ENCODE data around the gene SMIM12.

The SMIM12 gene

DNA sequence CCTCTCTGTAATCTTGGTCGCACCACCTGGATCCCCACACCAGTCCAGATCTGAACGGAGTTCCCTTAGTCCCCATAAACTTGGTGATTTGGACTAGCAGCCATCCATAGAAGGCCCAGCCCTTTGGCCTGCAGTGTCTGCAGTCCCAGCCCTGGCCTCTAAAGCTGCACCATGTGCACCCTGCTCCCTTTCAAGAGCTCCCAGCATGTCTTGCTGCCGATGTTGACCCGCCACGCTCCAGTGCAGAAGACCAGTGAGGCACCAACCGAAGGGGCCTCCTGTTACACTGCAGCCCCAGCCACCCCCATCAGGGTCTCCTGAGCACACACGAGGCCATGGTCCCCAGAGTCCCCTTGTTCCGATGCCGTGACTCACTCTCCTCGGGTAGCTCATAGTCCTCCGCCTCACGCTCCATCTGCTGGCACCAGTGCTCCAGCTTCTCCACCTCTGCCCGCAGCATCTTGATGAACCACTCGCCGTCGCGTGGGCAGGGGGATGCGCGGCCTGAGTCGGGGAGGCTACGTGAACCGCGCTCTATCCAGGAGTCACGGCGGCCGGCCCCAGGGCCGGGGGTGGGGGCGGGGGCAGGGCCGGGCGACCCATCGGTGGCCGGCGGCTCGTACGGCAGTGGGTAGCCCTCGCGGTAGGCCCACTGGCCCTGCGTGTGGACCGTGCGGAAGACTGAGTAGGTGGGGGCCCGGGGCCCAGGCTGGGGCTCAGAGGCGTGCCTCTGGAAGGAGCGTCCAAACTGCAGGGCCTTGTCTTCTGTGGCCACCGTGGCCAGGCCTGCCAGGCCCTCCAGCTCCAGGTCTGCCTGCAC is 8.9 kb upstream of the SMIM12 start:
- TF ChIP-seq JUND (IDR thresholded peaks at IDR 0.05; ENCODE audit: low read depth): no peak
- DNase-seq (ENCODE audit: low read depth in 1 of 2, low spot score in 1 of 2): no peak
- in situ Hi-C loops (cut with HindIII; ENCODE audit: low pct_unique_long_range_greater_than_20kb, low sequenced_read_pairs): no loop called here

DNA sequence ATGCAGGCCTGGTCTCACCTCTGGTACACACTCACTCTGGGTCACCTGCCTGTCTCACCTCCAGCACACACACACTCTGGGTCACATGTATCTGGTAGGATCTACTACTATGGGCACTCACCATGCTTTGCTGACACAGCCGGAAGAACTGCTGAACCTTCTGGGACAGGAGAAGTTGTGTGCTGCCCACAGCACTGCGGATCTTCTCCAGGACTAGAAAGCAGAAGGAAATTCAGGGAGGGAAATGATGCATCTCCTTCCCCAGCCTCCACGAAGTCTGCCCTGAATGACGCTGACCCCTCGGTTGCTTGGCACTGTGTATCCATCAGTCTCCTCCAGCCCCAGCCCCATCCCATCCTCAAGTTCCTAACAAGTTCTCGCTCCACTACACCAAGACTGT is 7.9 kb upstream of the SMIM12 start:
- TF ChIP-seq JUND (IDR thresholded peaks at IDR 0.05; ENCODE audit: low read depth): no peak
- in situ Hi-C loops (cut with HindIII; ENCODE audit: low pct_unique_long_range_greater_than_20kb, low sequenced_read_pairs): no loop called here

DNA sequence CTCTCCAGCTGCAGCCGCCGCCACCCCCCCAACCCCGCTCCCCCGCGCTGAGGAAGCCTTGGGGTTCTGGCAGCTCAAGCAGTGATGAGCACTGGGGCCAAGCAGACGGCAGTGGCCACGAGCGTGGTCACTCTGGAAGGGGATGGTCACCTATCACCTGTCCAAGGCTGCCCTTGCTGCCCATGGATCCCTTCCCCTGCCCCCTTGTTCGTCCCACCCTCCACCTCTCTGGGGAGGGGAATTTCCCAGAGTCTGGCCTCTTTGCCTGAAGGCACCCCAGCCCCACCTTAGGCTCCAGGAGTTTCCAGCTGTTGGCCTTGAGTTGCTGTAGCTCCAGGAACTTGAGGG is 7.2 kb upstream of the SMIM12 start:
- in situ Hi-C loops (cut with HindIII; ENCODE audit: low pct_unique_long_range_greater_than_20kb, low sequenced_read_pairs): no loop called here
- no peak for TF ChIP-seq JUND (IDR thresholded peaks at IDR 0.05; ENCODE audit: low read depth)
- DNase-seq (ENCODE audit: low read depth in 1 of 2, low spot score in 1 of 2): no peak

More for the DNA sequence above, 7.9 kb upstream of the SMIM12 start:
- DNase-seq (ENCODE audit: low read depth in 1 of 2, low spot score in 1 of 2): no peak

GRCh38 chr1:34865981-34866761 is 6.6 kb upstream of the SMIM12 start:
- no peak for TF ChIP-seq JUND (IDR thresholded peaks at IDR 0.05; ENCODE audit: low read depth)
- peak; percentile 56 to 71 for DNase-seq (ENCODE audit: low read depth in 1 of 2, low spot score in 1 of 2)
- in situ Hi-C loops (cut with HindIII; ENCODE audit: low pct_unique_long_range_greater_than_20kb, low sequenced_read_pairs): no loop called here

DNA sequence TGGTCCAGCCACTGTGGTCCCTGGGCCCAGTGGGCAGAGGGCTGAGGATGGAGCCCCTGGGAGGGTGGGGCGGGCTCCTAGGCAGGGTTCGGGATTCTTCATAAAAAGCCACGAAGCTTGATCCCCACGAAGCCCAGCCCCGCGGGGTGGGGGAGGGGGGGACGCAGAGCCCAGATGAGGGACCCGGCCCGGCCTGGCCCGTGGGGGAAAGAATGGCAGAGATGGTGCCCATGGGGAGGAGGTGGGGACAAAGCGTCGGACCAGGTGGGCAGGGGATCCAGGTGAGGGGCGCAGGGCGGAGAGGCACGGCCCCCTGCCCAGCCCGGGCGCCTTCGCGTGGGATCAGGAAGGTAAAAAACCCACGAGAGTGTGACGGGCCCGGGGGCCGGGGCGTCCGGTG is 6.0 kb upstream of the SMIM12 start:
- TF ChIP-seq JUND (IDR thresholded peaks at IDR 0.05; ENCODE audit: low read depth): no peak
- in situ Hi-C loops (cut with HindIII; ENCODE audit: low pct_unique_long_range_greater_than_20kb, low sequenced_read_pairs): no loop called here
- DNase-seq (ENCODE audit: low read depth in 1 of 2, low spot score in 1 of 2): no peak

- TF ChIP-seq JUND (IDR thresholded peaks at IDR 0.05; ENCODE audit: low read depth): no peak
- in situ Hi-C loops (cut with HindIII; ENCODE audit: low pct_unique_long_range_greater_than_20kb, low sequenced_read_pairs): no loop called here
- no peak for DNase-seq (ENCODE audit: low read depth in 1 of 2, low spot score in 1 of 2)
Observed at GRCh38 chr1:34864759-34865158, 5.2 kb upstream of the SMIM12 start.

DNA sequence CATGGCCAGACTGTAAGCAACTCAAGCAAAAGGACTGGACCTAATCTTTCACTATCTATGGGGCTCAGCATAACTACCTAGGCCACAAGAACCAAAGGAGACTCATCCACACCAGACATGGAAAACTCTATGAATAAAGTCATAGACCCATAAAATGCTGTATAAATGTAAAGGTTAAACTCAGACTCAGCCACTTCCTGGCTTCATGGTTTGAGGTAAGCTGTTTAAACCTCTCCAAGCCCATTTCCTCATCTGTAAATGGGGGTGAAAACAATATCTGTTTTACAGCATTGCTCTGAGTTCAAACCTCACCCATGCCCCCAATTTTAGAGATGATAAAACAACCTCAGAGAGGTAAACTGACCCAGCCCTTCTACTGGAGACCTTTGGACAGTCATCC is 4.0 kb upstream of the SMIM12 start:
- DNase-seq (ENCODE audit: low read depth in 1 of 2, low spot score in 1 of 2): no peak
- no peak for TF ChIP-seq JUND (IDR thresholded peaks at IDR 0.05; ENCODE audit: low read depth)
- in situ Hi-C loops (cut with HindIII; ENCODE audit: low pct_unique_long_range_greater_than_20kb, low sequenced_read_pairs): no loop called here

GRCh38 chr1:34858901-34859445 is 576 bp downstream of the SMIM12 start:
- no peak for DNase-seq (ENCODE audit: low read depth in 1 of 2, low spot score in 1 of 2)
- TF ChIP-seq JUND (IDR thresholded peaks at IDR 0.05; ENCODE audit: low read depth): no peak

DNA sequence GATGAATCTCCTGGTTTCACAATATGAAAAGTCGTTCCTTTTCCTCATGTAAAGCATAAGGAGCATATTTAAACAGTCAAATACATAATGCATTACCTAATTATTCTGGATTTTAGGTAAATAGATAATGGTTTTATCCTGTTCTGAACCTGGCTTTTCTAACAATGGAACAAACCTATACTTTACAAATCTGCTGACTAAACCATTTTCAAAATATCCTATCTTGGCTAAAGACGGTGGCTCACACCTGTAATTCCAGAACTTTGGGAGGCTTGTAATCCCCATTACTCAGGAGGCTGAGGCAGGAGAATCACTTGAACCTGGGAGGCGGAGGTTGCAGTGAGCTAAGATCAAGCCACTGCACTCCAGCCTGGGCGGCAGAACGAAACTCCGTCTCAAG is 2.9 kb downstream of the SMIM12 start:
- in situ Hi-C loops (cut with HindIII; ENCODE audit: low pct_unique_long_range_greater_than_20kb, low sequenced_read_pairs): no loop called here
- no peak for DNase-seq (ENCODE audit: low read depth in 1 of 2, low spot score in 1 of 2)
- TF ChIP-seq JUND (IDR thresholded peaks at IDR 0.05; ENCODE audit: low read depth): no peak

More at GRCh38 chr1:34858901-34859445, 576 bp downstream of the SMIM12 start:
- in situ Hi-C loops (cut with HindIII; ENCODE audit: low pct_unique_long_range_greater_than_20kb, low sequenced_read_pairs): no loop called here

DNA sequence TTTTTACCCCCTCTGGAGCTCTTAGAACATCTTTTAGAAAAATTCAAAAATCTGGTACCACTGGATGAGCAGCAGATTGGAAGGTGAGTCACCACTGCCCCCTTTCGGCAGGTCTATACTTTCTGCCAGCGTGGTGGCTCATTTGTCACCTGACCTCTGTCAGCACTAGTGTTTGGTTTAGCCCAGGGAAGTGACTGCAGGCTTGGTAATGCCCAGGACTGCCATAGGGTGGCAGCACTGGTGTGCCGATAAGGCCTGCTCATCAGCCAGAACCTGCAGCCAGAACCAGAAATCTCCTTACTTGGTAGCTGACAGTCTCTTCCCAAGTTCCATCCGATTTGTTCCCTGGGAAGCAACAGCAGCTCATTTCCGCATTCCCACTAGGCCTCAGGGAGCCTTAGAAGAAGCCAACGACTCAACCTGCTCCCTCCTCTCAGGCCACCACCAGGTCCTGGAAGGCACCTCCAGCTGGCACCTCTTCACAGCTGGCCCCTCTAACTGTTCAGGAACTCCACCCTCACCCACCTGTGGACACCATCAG is 6.8 kb downstream of the SMIM12 start:
- in situ Hi-C loops (cut with HindIII; ENCODE audit: low pct_unique_long_range_greater_than_20kb, low sequenced_read_pairs): no loop called here
- peak; percentile 54 to 91 for DNase-seq (ENCODE audit: low read depth in 1 of 2, low spot score in 1 of 2)
- no peak for TF ChIP-seq JUND (IDR thresholded peaks at IDR 0.05; ENCODE audit: low read depth)

DNA sequence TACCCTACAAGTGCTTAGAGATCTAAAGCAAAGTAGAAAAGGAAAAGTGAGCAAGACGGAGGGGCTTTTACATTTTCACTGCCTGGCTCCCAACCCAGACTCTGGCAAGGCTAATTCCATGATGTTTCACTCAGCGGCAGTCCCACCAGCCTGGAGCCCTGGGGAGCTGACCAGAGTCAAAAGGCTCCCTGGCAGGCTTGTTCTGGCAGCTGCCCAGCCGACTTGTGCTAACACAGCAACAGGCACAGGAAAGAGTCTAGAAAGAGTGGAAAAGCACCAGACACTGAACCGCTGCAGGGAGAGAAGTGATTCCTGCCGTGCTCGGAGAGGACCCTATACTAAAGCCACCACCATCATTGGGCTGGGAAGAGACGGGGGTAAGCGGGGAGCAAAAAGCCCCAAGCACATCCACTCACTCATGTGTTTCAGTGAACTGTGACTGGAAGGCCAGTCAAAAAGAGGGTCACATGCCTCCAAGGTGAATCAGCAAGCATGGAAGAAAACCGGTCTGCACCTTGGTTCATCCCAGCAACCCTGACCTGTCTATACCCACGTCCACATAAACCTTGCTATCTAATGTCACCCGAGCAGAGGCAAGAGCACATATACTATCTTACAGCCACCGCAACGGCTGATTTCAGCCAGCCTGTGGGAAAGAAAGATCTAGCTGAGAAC is 8.0 kb downstream of the SMIM12 start:
- DNase-seq (ENCODE audit: low read depth in 1 of 2, low spot score in 1 of 2): no peak
- in situ Hi-C loops (cut with HindIII; ENCODE audit: low pct_unique_long_range_greater_than_20kb, low sequenced_read_pairs): no loop called here
- no peak for TF ChIP-seq JUND (IDR thresholded peaks at IDR 0.05; ENCODE audit: low read depth)

DNA sequence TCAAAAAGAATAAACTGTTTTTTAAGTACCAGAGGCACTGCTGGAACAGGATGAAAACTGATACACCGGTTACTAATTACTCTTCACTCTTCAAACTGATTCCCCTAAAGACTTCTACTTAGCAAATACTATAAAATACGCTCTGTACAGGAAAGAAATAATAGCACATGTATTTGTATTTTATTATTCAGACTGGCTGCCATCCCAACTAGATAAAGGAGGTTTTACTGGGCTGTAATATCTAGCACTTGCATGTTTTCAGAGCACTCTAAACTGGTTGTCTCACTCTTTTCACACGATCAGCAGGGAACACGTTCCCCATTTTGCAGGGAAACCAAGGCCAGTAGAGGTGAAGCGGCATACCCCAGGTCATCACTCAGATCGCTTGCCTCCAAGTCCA is 9.2 kb downstream of the SMIM12 start:
- in situ Hi-C loops (cut with HindIII; ENCODE audit: low pct_unique_long_range_greater_than_20kb, low sequenced_read_pairs): no loop called here
- no peak for TF ChIP-seq JUND (IDR thresholded peaks at IDR 0.05; ENCODE audit: low read depth)
- DNase-seq (ENCODE audit: low read depth in 1 of 2, low spot score in 1 of 2): no peak

Measured in T47D (cell line).